Caco-2 (cell line): ENCODE results near the gene BBOF1. TPM values are rescaled to one million over a fixed set of nuclear protein-coding genes. Genes with fewer than 3 reads are reported as not detected.
"Not testable (repeated sequence)": the region's sequence is repeated elsewhere in the genome, so short reads cannot be mapped to it uniquely, and the experiment has no call there.

Experiments
- BruUV-seq: library from RNA; stranded (reverse); fragments of 400-500 nt; replicated peaks from 2 replicates; lab custom pipeline; 2021; lab: Mats Ljungman, UMichigan
- CTCF ChIA-PET: fragments of 300-600 bp; sonication (Branson Sonifier 250); formaldehyde crosslinking; loops from one replicate; lab custom pipeline; 2022; ENCODE audit warnings: antibody characterized with exemption; lab: Charles Lee
- POLR2A ChIA-PET: fragments of 300-600 bp; sonication (Branson Sonifier 250); formaldehyde crosslinking; loops from one replicate; lab custom pipeline; 2022; ENCODE audit warnings: antibody characterized with exemption; lab: Charles Lee
- DNase-seq, 2 experiments: peaks; one replicate each; pipeline versions ENCODE4 v3.0.0 to v3.0.0-alpha.2; 2020 to 2022
- H3K27me3 ChIP-seq: replicated peaks from 2 replicates; pipeline ENCODE4 v1.6.0; 2011; ENCODE audit warnings: low read length; ENCODE audit not compliant: control insufficient read depth, insufficient read depth
- H3K36me3 ChIP-seq: 2 replicates; pipeline ENCODE4 v1.5.1; 2011; ENCODE audit warnings: low read length; ENCODE audit not compliant: control insufficient read depth, insufficient read depth
- H3K4me1 ChIP-seq: fragments of 250-450 bp; sonication (Bioruptor Pico); 2 replicates; pipeline ENCODE4 v1.5.1; 2020; ENCODE audit warnings: mild to moderate bottlenecking
- H3K4me3 ChIP-seq: 2 replicates; pipeline ENCODE4 v1.5.1; 2011; ENCODE audit warnings: low read depth, mild to moderate bottlenecking, control low read depth, low read length
- H3K9me3 ChIP-seq: fragments of 250-450 bp; sonication (Bioruptor Pico); 2 replicates; pipeline ENCODE4 v1.5.1; 2020; ENCODE audit warnings: mild to moderate bottlenecking, moderate library complexity
- H3K27ac Mint-ChIP-seq: one replicate; pipeline ENCODE4 v1.8.0; 2022; ENCODE audit warnings: mixed read lengths; ENCODE audit not compliant: unreplicated experiment
- H3K27me3 Mint-ChIP-seq: one replicate; pipeline ENCODE4 v1.8.0; 2022; ENCODE audit warnings: mixed read lengths; ENCODE audit not compliant: insufficient read depth, unreplicated experiment
- H3K36me3 Mint-ChIP-seq: one replicate; pipeline ENCODE4 v1.8.0; 2022; ENCODE audit warnings: mild to moderate bottlenecking, mixed read lengths; ENCODE audit not compliant: insufficient read depth, unreplicated experiment
- H3K4me1 Mint-ChIP-seq: one replicate; pipeline ENCODE4 v1.8.0; 2022; ENCODE audit warnings: low read depth, mixed read lengths; ENCODE audit not compliant: unreplicated experiment
- H3K4me3 Mint-ChIP-seq: one replicate; pipeline ENCODE4 v1.8.0; 2022; ENCODE audit warnings: mild to moderate bottlenecking, moderate library complexity, mixed read lengths; ENCODE audit not compliant: unreplicated experiment
- H3K9me3 Mint-ChIP-seq: one replicate; pipeline ENCODE4 v1.8.0; 2022; ENCODE audit warnings: mixed read lengths; ENCODE audit not compliant: unreplicated experiment
- CTCF ChIP-seq, 2 experiments: fragments of 200-600 bp in 1 of 2; IDR thresholded peaks; 1 replicate in 1 of 2; 2 replicates in 1 of 2; pipeline versions ENCODE4 v1.5.1 to v1.8.0; 2011 to 2022; ENCODE audit warnings: antibody characterized with exemption in 1 of 2, control low read depth in 1 of 2, inconsistent platforms in 1 of 2, low read depth in 1 of 2, low read length in 1 of 2, mild to moderate bottlenecking in 1 of 2, moderate library complexity in 1 of 2; ENCODE audit not compliant: insufficient read depth in 1 of 2, severe bottlenecking in 1 of 2, unreplicated experiment in 1 of 2
- intact Hi-C: fragments of 100-400 bp; cut with micrococcal nuclease; formaldehyde crosslinking; loops from one replicate; pipeline ENCODE4 v1.10.0; 2022; ENCODE audit not compliant: unreplicated experiment
- total RNA-seq: library from RNA; stranded (reverse); gene quantifications from 2 replicates; pipeline ENCODE4 v1.2.3, GENCODE V29; 2022

Gene BBOF1
- total RNA-seq, 1 experiment from 2014 or later, result 0.66 TPM

DNA sequence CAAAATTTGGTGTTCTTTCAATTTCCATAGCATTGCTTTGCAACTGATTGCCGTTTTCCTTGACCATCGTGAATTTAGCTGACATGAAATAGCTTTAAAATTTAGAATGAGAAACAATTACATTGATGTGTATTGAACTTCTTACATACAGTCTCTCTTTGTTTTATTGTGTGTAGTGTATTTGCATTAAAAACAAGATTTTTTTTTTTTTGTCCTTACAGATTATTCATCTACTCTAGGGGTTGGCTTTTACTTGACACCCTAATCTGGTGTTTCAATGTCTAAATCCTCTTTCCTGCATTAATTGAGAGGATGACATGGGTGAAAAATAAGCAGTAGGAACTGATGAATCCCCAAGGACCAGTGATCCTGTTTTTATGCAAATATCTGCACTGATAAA is 86.2 kb downstream of the BBOF1 start:
- Mint-ChIP-seq H3K27ac (no peak overlapping the region), H3K4me3 (no peak overlapping the region), H3K9me3 (no peaks in the 10 kb centered on the region), H3K4me1 (no peaks in the 10 kb centered on the region), H3K27me3 (no peaks in the 10 kb centered on the region), H3K36me3 (peaks cover 23% of the 10 kb centered on the region)
- no peak for TF ChIP-seq CTCF (IDR thresholded peaks at IDR 0.05; ENCODE audit: insufficient read depth in 1 of 2, low read depth in 1 of 2, low read length in 1 of 2, severe bottlenecking in 1 of 2, unreplicated experiment in 1 of 2)
- POLR2A ChIA-PET, result no interaction called here
- Histone ChIP-seq H3K27me3 (no peaks in the 10 kb centered on the region), H3K36me3 (no peaks in the 10 kb centered on the region), H3K4me3 (no peak overlapping the region), H3K9me3 (no peaks in the 10 kb centered on the region), H3K4me1 (no peaks in the 10 kb centered on the region)
- BruUV-seq, result no TSS peak
- intact Hi-C loops, result no loop called here
- CTCF ChIA-PET, result no interaction called here
- DNase-seq, result no peak

GRCh38 chr14:74109369-74109768 is 90.2 kb downstream of the BBOF1 start:
- H3K4me3 ChIP-seq, result no peak overlapping the region
- POLR2A ChIA-PET, result no interaction called here
- H3K27me3 Mint-ChIP-seq, result no peaks in the 10 kb centered on the region
- no TSS peak for BruUV-seq
- no peaks in the 10 kb centered on the region for H3K4me1 Mint-ChIP-seq
- no peaks in the 10 kb centered on the region for H3K27me3 ChIP-seq
- no peaks in the 10 kb centered on the region for H3K4me1 ChIP-seq
- intact Hi-C loops, result no loop called here
- no peaks in the 10 kb centered on the region for H3K36me3 ChIP-seq
- no peak overlapping the region for H3K4me3 Mint-ChIP-seq
- TF ChIP-seq CTCF (IDR thresholded peaks at IDR 0.05; ENCODE audit: insufficient read depth in 1 of 2, low read depth in 1 of 2, low read length in 1 of 2, severe bottlenecking in 1 of 2, unreplicated experiment in 1 of 2), result no peak
- peaks cover 14% of the 10 kb centered on the region for H3K36me3 Mint-ChIP-seq
- CTCF ChIA-PET, result interaction anchor here (0.6 kb wide), 1 partner anchor 145 kb away, joined by 4 read pairs; no protein-coding TSS in a partner anchor
- H3K9me3 Mint-ChIP-seq, result no peaks in the 10 kb centered on the region
- no peaks in the 10 kb centered on the region for H3K9me3 ChIP-seq
- no peak for DNase-seq
- H3K27ac Mint-ChIP-seq, result no peak overlapping the region

- not testable (repeated sequence) for H3K36me3 Mint-ChIP-seq, H3K27me3 Mint-ChIP-seq, H3K4me1 ChIP-seq, H3K4me1 Mint-ChIP-seq, H3K36me3 ChIP-seq, BruUV-seq, H3K9me3 ChIP-seq, H3K4me3 Mint-ChIP-seq, H3K27me3 ChIP-seq, H3K27ac Mint-ChIP-seq, H3K4me3 ChIP-seq, H3K9me3 Mint-ChIP-seq
- ChIA-PET POLR2A (interaction anchor here (0.6 kb wide), 1 partner anchor 124 kb away, joined by 3 read pairs; no protein-coding TSS in a partner anchor), CTCF (interaction anchor here (0.7 kb wide), 1 partner anchor 45 kb away, joined by 3 read pairs; no protein-coding TSS in a partner anchor)
- peak in 1 of 2 experiments; percentile 43 for DNase-seq
- intact Hi-C loops, result loop anchor here (1.0 kb wide), 2 partner anchors 107 to 140 kb away; no protein-coding TSS in a partner anchor
- TF ChIP-seq CTCF (IDR thresholded peaks at IDR 0.05; ENCODE audit: insufficient read depth in 1 of 2, low read depth in 1 of 2, low read length in 1 of 2, severe bottlenecking in 1 of 2, unreplicated experiment in 1 of 2), result peak; percentile 51 to 57
Measured at GRCh38 chr14:74111395-74112216, 92.5 kb downstream of the BBOF1 start.

Other genes with a start within 250 kb of the BBOF1 start
- gene PTGR2, start 167.5 kb upstream of the BBOF1 start, total RNA-seq, result 14.2 and 16.5 TPM in 2 replicates
- gene ZNF410, start 132.5 kb upstream of the BBOF1 start, total RNA-seq, result 35.9 and 36.8 TPM in 2 replicates
- gene FAM161B, start 69.3 kb upstream of the BBOF1 start, total RNA-seq, result 1.4 and 1.6 TPM in 2 replicates
- 18.0 and 21.3 TPM in 2 replicates for gene COQ6, start 69.0 kb upstream of the BBOF1 start, total RNA-seq
- 9.1 and 9.3 TPM in 2 replicates for gene ENTPD5, start 61 bp upstream of the BBOF1 start, total RNA-seq
- gene ALDH6A1, start 65.1 kb downstream of the BBOF1 start, total RNA-seq, result 25.9 and 30.0 TPM in 2 replicates
- gene LIN52, start 65.6 kb downstream of the BBOF1 start, total RNA-seq, result 11.3 and 11.8 TPM in 2 replicates
- not detected in 2 replicates for gene VSX2, start 220.1 kb downstream of the BBOF1 start, total RNA-seq